Esophagus squamous epithelium (tissue), 5 donors: ENCODE measurements around the gene RAPGEF4. TPM values are rescaled to one million over a fixed set of nuclear protein-coding genes. Genes with fewer than 3 reads are reported as not detected.

Source experiments
- DNase-seq: peaks from one replicate; lab custom pipeline; 2025; lab: John Stamatoyannopoulos, UW
- H3K27ac ChIP-seq, 4 donors: fragments of 200-600 bp; sonication (generic); one replicate each; pipeline ENCODE4 v1.5.1; 2016 to 2019; ENCODE audit warnings: mild to moderate bottlenecking in 1 of 4
- H3K27me3 ChIP-seq, 4 donors: fragments of 200-600 bp; sonication (generic); 1 replicate in 3 of 4; 2 replicates in 1 of 4; pipeline versions ENCODE4 v1.5.1 to v1.6.0; 2017 to 2021; ENCODE audit warnings: antibody characterized with exemption in 1 of 4
- H3K36me3 ChIP-seq, 3 donors: fragments of 200-600 bp; sonication (generic); one replicate each; pipeline ENCODE4 v1.5.1; 2016 to 2019
- H3K4me1 ChIP-seq, 3 donors: fragments of 200-600 bp; sonication (generic); one replicate each; pipeline ENCODE4 v1.5.1; 2017 to 2019
- H3K4me3 ChIP-seq, 4 donors: fragments of 200-600 bp; sonication (generic); 1 replicate in 3 of 4; 2 replicates in 1 of 4; pipeline ENCODE4 v1.5.1; 2016 to 2019; ENCODE audit warnings: mild to moderate bottlenecking in 2 of 4, moderate library complexity in 1 of 4
- H3K9me3 ChIP-seq, 3 donors: fragments of 200-600 bp; sonication (generic); one replicate each; pipeline ENCODE4 v1.5.1; 2016 to 2019
- POLR2A ChIP-seq, 4 donors: fragments of 450-650 bp; IDR thresholded peaks; one replicate each; pipeline ENCODE4 v1.6.1; 2017; ENCODE audit warnings: antibody characterized with exemption in 4 of 4, mild to moderate bottlenecking in 4 of 4, moderate library complexity in 3 of 4
- WGBS, 2 donors: methylation state at CpG; one replicate each; pipeline ENCODE4 v1.1.5; 2018; 5-methylcytosine and 5-hydroxymethylcytosine counted together
- intact Hi-C: fragments of 100-400 bp; cut with DNase I; formaldehyde crosslinking; loops from one replicate; pipeline ENCODE4 v1.15.0; 2022
- total RNA-seq, 4 donors: library from RNA; depleted of rRNA; stranded (reverse); fragments of >200 nt; gene quantifications; one replicate each; pipeline ENCODE4 v1.1.0, GENCODE V29; 2016
- TF ChIP-seq, protein P1 (sequence below), 6 experiments: fragments of 450-650 bp in 4 of 6; fragments of 200-600 bp in 2 of 6; sonication (generic) in 2 of 6; IDR thresholded peaks; one replicate each; pipeline ENCODE4 v1.5.1; 2016 to 2019; ENCODE audit warnings: antibody characterized with exemption in 6 of 6, mild to moderate bottlenecking in 4 of 6, moderate library complexity in 4 of 6
- donor health status: DM: yes; HTN: yes; CAD: no.

Gene RAPGEF4
- total RNA-seq, 4 donors from 2014 or later = 2.6 to 11.1 (median 2.9) TPM

- Histone ChIP-seq H3K36me3 (no peaks in the 10 kb centered on the region), H3K27ac (peak overlapping the region; percentile 13 to 51 (median 42)), H3K4me1 (peaks cover 0 to 53% (median 24%) of the 10 kb centered on the region in 3 donors), H3K9me3 (no peaks in the 10 kb centered on the region), H3K4me3 (peak overlapping the region in 2 of 4 donors; percentile 5 to 24), H3K27me3 (no peaks in the 10 kb centered on the region)
- intact Hi-C loops = no loop called here
- 38 to 58% methylated on average over 8 of the region's 8 CpGs for WGBS, 2 donors
- no peak for DNase-seq
- TF ChIP-seq POLR2A (IDR thresholded peaks at IDR 0.05) = no peak
- TF ChIP-seq, protein P1, sequence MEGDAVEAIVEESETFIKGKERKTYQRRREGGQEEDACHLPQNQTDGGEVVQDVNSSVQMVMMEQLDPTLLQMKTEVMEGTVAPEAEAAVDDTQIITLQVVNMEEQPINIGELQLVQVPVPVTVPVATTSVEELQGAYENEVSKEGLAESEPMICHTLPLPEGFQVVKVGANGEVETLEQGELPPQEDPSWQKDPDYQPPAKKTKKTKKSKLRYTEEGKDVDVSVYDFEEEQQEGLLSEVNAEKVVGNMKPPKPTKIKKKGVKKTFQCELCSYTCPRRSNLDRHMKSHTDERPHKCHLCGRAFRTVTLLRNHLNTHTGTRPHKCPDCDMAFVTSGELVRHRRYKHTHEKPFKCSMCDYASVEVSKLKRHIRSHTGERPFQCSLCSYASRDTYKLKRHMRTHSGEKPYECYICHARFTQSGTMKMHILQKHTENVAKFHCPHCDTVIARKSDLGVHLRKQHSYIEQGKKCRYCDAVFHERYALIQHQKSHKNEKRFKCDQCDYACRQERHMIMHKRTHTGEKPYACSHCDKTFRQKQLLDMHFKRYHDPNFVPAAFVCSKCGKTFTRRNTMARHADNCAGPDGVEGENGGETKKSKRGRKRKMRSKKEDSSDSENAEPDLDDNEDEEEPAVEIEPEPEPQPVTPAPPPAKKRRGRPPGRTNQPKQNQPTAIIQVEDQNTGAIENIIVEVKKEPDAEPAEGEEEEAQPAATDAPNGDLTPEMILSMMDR (IDR thresholded peaks at IDR 0.05) = no peak
These were observed 192.2 kb downstream of the RAPGEF4 start for GRCh38 chr2:172927641-172928357.

GRCh38 chr2:172928756-172929155 lies 193.1 kb downstream of the RAPGEF4 start:
- Histone ChIP-seq H3K9me3 (no peaks in the 10 kb centered on the region), H3K27me3 (no peaks in the 10 kb centered on the region), H3K4me3 (peak overlapping the region in 2 of 4 donors; percentile 5 to 24), H3K4me1 (peaks cover 0 to 53% (median 24%) of the 10 kb centered on the region in 3 donors), H3K36me3 (no peaks in the 10 kb centered on the region), H3K27ac (peak overlapping the region in 3 of 4 donors; percentile 39 to 51 (median 44))
- WGBS, 2 donors = 67 to 73% methylated on average over 2 of the region's 2 CpGs
- intact Hi-C loops = no loop called here
- DNase-seq = no peak
- TF ChIP-seq, protein P1 (IDR thresholded peaks at IDR 0.05) = no peak
- TF ChIP-seq POLR2A (IDR thresholded peaks at IDR 0.05) = no peak

DNA sequence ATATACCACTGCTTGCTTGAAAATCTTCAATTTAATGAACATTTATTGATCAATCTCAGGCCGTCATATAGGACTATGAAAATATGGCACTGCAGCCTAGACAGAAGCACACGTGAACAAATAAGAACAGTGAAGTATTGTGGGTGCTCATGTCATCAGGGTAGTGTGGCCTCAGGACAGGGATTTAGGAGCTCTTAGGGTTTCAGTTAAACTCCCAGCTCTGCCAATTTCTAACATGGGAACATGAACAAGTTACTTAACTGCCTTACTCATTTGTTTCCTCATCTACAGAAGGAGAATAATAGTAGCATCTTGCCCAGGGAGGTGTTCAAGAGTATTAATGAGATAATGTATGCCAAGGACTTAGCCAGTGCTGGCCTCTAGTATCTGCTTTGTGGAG lies 194.0 kb downstream of the RAPGEF4 start:
- 28 to 51% methylated on average over 2 of the region's 2 CpGs for WGBS, 2 donors
- Histone ChIP-seq H3K27ac (peak overlapping the region in 3 of 4 donors; percentile 57 to 66 (median 65)), H3K4me3 (no peak overlapping the region), H3K9me3 (no peaks in the 10 kb centered on the region), H3K4me1 (peaks cover 0 to 53% (median 24%) of the 10 kb centered on the region in 3 donors), H3K36me3 (no peaks in the 10 kb centered on the region), H3K27me3 (no peaks in the 10 kb centered on the region)
- no peak for DNase-seq
- intact Hi-C loops = loop anchor here (5.0 to 10.0 kb wide), 2 partner anchors 65 to 122 kb away; no protein-coding TSS in a partner anchor
- TF ChIP-seq, protein P1 (IDR thresholded peaks at IDR 0.05) = no peak
- TF ChIP-seq POLR2A (IDR thresholded peaks at IDR 0.05) = no peak

DNA sequence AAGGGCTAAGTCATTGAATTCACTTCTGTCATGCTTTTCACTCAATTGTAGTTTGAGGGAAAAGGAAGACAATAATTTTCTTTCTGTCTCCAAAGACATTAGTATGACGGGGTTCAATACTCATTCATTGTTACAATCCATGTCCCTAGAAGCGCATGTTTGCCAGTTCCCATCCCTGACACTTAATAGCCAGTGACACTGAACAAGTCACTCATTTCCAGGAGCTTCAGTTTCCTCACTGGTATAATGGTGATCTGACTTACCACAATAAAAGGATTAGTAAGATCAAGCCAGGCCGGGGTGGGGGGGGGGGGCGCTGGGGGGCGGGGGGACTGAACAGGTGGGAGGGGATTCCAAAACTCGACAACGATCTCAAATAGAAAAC lies 195.2 kb downstream of the RAPGEF4 start:
- Histone ChIP-seq H3K4me1 (peaks cover 0 to 53% (median 24%) of the 10 kb centered on the region in 3 donors), H3K9me3 (no peaks in the 10 kb centered on the region), H3K4me3 (no peak overlapping the region), H3K36me3 (no peaks in the 10 kb centered on the region), H3K27me3 (no peaks in the 10 kb centered on the region), H3K27ac (peak overlapping the region in 3 of 4 donors; percentile 57 to 81 (median 66))
- intact Hi-C loops = loop anchor here (5.0 to 10.0 kb wide), 2 partner anchors 66 to 124 kb away; no protein-coding TSS in a partner anchor
- WGBS, 2 donors = 28 to 53% methylated on average over 3 to 7 of the region's 7 CpGs
- DNase-seq = no peak
- TF ChIP-seq, protein P1 (IDR thresholded peaks at IDR 0.05) = no peak
- TF ChIP-seq POLR2A (IDR thresholded peaks at IDR 0.05) = no peak

DNA sequence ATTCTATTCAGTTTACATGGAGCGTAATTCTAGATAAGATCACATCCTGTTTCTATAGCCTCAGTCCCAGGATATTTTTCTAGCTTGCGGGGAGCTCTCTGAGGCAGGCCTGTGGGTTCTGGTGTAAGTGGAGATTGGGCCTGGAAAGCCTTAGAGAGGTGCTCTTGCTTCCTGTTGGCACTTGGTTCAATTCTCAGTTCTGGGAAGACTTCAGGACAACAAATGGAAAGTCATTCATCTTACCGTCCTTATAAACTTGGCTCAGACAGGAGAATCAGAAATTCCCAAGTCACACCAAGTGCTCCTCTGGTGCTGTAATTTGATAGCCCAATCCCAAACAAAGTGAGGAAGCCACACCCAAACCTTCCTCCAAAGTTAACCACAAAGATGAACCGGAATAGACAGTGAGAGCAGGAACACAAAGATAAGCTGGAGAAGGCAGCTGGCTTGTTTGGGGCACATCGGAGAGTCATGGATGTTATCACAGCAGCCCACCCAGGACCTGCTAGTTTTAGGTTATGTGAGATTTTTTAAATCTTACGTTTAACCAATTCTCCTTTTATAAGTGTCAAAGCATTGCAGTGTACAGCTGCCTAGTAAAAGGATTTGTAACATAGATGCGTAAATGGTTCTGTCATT lies 195.7 kb downstream of the RAPGEF4 start:
- peak overlapping the region in 3 of 4 donors; percentile 4 to 49 (median 9) for H3K4me3 ChIP-seq
- 19 to 21% methylated on average over 6 to 7 of the region's 7 CpGs for WGBS, 2 donors
- H3K27me3 ChIP-seq = no peaks in the 10 kb centered on the region
- DNase-seq = no peak
- no peaks in the 10 kb centered on the region for H3K9me3 ChIP-seq
- intact Hi-C loops = loop anchor here (5.0 to 10.0 kb wide), 2 partner anchors 67 to 124 kb away; no protein-coding TSS in a partner anchor
- peaks cover 0 to 53% (median 24%) of the 10 kb centered on the region in 3 donors for H3K4me1 ChIP-seq
- no peak for TF ChIP-seq POLR2A (IDR thresholded peaks at IDR 0.05)
- TF ChIP-seq, protein P1 (IDR thresholded peaks at IDR 0.05) = no peak
- no peaks in the 10 kb centered on the region for H3K36me3 ChIP-seq
- peak overlapping the region in 3 of 4 donors; percentile 57 to 81 (median 66) for H3K27ac ChIP-seq
